Neural progenitor cell (in vitro differentiated cells): ENCODE results near the gene SH3BP5L. TPM values are rescaled to one million over a fixed set of nuclear protein-coding genes. Genes with fewer than 3 reads are reported as not detected.

Experiments used
- DNase-seq: peaks from one replicate; pipeline ENCODE4 v3.0.0-alpha.2; 2016; ENCODE audit warnings: low spot score
- H2AFZ ChIP-seq: fragments of 200-600 bp; sonication (generic); replicated peaks from 2 replicates; pipeline ENCODE4 v1.6.1; 2016; ENCODE audit warnings: antibody characterized with exemption
- H3F3A ChIP-seq: fragments of 200-600 bp; sonication (generic); 2 replicates; pipeline ENCODE4 v1.6.1; 2016; ENCODE audit warnings: antibody characterized with exemption, low read depth
- H3K27ac ChIP-seq: fragments of 200-600 bp; sonication (generic); 2 replicates; pipeline ENCODE4 v1.5.1; 2016; ENCODE audit warnings: mild to moderate bottlenecking
- H3K27me3 ChIP-seq: fragments of 200-600 bp; sonication (generic); 2 replicates; pipeline ENCODE4 v1.6.1; 2016; ENCODE audit warnings: mild to moderate bottlenecking, moderate library complexity
- H3K36me3 ChIP-seq: fragments of 200-600 bp; sonication (generic); 2 replicates; pipeline ENCODE4 v1.5.1; 2016
- H3K4me1 ChIP-seq: fragments of 200-600 bp; sonication (generic); 2 replicates; pipeline ENCODE4 v1.6.1; 2016; ENCODE audit warnings: mixed run types
- H3K4me2 ChIP-seq: fragments of 200-600 bp; sonication (generic); 2 replicates; pipeline ENCODE4 v1.6.1; 2016
- H3K4me3 ChIP-seq: fragments of 200-600 bp; sonication (generic); 2 replicates; pipeline ENCODE4 v1.5.1; 2016
- H3K79me2 ChIP-seq: fragments of 200-600 bp; sonication (generic); 2 replicates; pipeline ENCODE4 v1.6.1; 2016; ENCODE audit warnings: low read depth
- H3K9ac ChIP-seq: fragments of 200-600 bp; sonication (generic); 2 replicates; pipeline ENCODE4 v1.6.1; 2016
- H3K9me3 ChIP-seq: fragments of 200-600 bp; sonication (generic); 2 replicates; pipeline ENCODE4 v1.5.1; 2016; ENCODE audit warnings: low read depth
- H4K20me1 ChIP-seq: fragments of 200-600 bp; sonication (generic); 2 replicates; pipeline ENCODE4 v1.6.1; 2016; ENCODE audit warnings: low read depth
- H3K27ac Mint-ChIP-seq: 3 replicates; pipeline ENCODE4 v1.8.0; 2021; ENCODE audit warnings: mixed read lengths
- H3K27me3 Mint-ChIP-seq: 2 replicates; pipeline ENCODE4 v1.8.0; 2022; ENCODE audit warnings: low read depth, mild to moderate bottlenecking, inconsistent platforms, moderate library complexity, mixed read lengths; ENCODE audit not compliant: insufficient read depth
- H3K36me3 Mint-ChIP-seq: 3 replicates; pipeline ENCODE4 v1.8.0; 2021; ENCODE audit warnings: mixed read lengths
- H3K4me1 Mint-ChIP-seq: 3 replicates; pipeline ENCODE4 v1.8.0; 2021; ENCODE audit warnings: mixed read lengths
- H3K4me3 Mint-ChIP-seq: 3 replicates; pipeline ENCODE4 v1.8.0; 2021; ENCODE audit warnings: mild to moderate bottlenecking, moderate library complexity, mixed read lengths
- H3K9me3 Mint-ChIP-seq: 3 replicates; pipeline ENCODE4 v1.8.0; 2020; ENCODE audit warnings: mixed read lengths
- CTCF ChIP-seq: fragments of 200-600 bp; sonication (generic); IDR thresholded peaks from 2 replicates; pipeline ENCODE4 v1.5.1; 2017; ENCODE audit warnings: antibody characterized with exemption, mild to moderate bottlenecking
- EZH2 ChIP-seq: fragments of 200-600 bp; sonication (generic); IDR thresholded peaks from 2 replicates; pipeline ENCODE4 v1.6.1; 2017; ENCODE audit warnings: antibody characterized with exemption, mild to moderate bottlenecking, moderate library complexity
- EZH2phosphoT487 ChIP-seq: fragments of 200-600 bp; sonication (generic); IDR thresholded peaks from 2 replicates; pipeline ENCODE4 v1.6.1; 2017; ENCODE audit warnings: antibody characterized with exemption
- total RNA-seq: library from RNA; depleted of rRNA; stranded (reverse); fragments of >200 nt; gene quantifications from 2 replicates; pipeline ENCODE4 v1.2.3, GENCODE V29; 2015; ENCODE audit warnings: low replicate concordance

Gene SH3BP5L
- total RNA-seq, 1 donor from 2014 or later = 9.6 TPM

- Histone ChIP-seq H3K79me2 (no peaks in the 10 kb centered on the region), H3F3A (no peaks in the 10 kb centered on the region), H3K4me1 (no peaks in the 10 kb centered on the region), H3K36me3 (no peaks in the 10 kb centered on the region), H3K4me3 (no peak overlapping the region), H3K9me3 (no peaks in the 10 kb centered on the region), H2AFZ (no peak overlapping the region), H3K9ac (no peak overlapping the region), H3K27me3 (no peaks in the 10 kb centered on the region), H3K27ac (no peak overlapping the region), H3K4me2 (no peak overlapping the region), H4K20me1 (peaks cover 2% of the 10 kb centered on the region)
- no peaks in the 10 kb centered on the region for H3K4me1 Mint-ChIP-seq
- no peak for TF ChIP-seq EZH2
- TF ChIP-seq CTCF = no peak
- TF ChIP-seq EZH2phosphoT487 = no peak
- no peaks in the 10 kb centered on the region for H3K9me3 Mint-ChIP-seq
- peaks cover 4% of the 10 kb centered on the region for H3K27me3 Mint-ChIP-seq
- peaks cover 16% of the 10 kb centered on the region for H3K36me3 Mint-ChIP-seq
- DNase-seq = no peak
- no peak overlapping the region for H3K4me3 Mint-ChIP-seq
- H3K27ac Mint-ChIP-seq = no peak overlapping the region
These were observed 25.0 kb upstream of the SH3BP5L start for GRCh38 chr1:248850536-248851251.

GRCh38 chr1:248850124-248850523 lies 24.4 kb upstream of the SH3BP5L start:
- Histone ChIP-seq H3K36me3 (no peaks in the 10 kb centered on the region), H3K4me1 (no peaks in the 10 kb centered on the region), H3K4me3 (no peak overlapping the region), H3K79me2 (no peaks in the 10 kb centered on the region), H3K27me3 (no peaks in the 10 kb centered on the region), H3K9ac (no peak overlapping the region), H3K9me3 (no peaks in the 10 kb centered on the region), H3K4me2 (no peak overlapping the region), H4K20me1 (peaks cover 2% of the 10 kb centered on the region), H3F3A (no peaks in the 10 kb centered on the region), H2AFZ (no peak overlapping the region), H3K27ac (no peak overlapping the region)
- TF ChIP-seq EZH2 (no peak), CTCF (no peak)
- peaks cover 18% of the 10 kb centered on the region for H3K36me3 Mint-ChIP-seq
- no peaks in the 10 kb centered on the region for H3K4me1 Mint-ChIP-seq
- H3K27me3 Mint-ChIP-seq = peaks cover 4% of the 10 kb centered on the region
- DNase-seq = no peak
- no peaks in the 10 kb centered on the region for H3K9me3 Mint-ChIP-seq
- no peak overlapping the region for H3K4me3 Mint-ChIP-seq
- H3K27ac Mint-ChIP-seq = no peak overlapping the region

- no peaks in the 10 kb centered on the region for H3K79me2 ChIP-seq
- no peak overlapping the region for H3K27ac Mint-ChIP-seq
- peaks cover 13% of the 10 kb centered on the region for H3K36me3 Mint-ChIP-seq
- no peaks in the 10 kb centered on the region for H3K27me3 Mint-ChIP-seq
- no peak for TF ChIP-seq CTCF
- H3K36me3 ChIP-seq = no peaks in the 10 kb centered on the region
- peaks cover 2% of the 10 kb centered on the region for H4K20me1 ChIP-seq
- no peaks in the 10 kb centered on the region for H3K9me3 Mint-ChIP-seq
- no peaks in the 10 kb centered on the region for H3K9me3 ChIP-seq
- no peak overlapping the region for H3K4me3 ChIP-seq
- no peaks in the 10 kb centered on the region for H3K4me1 Mint-ChIP-seq
- no peak overlapping the region for H3K4me3 Mint-ChIP-seq
- H3K27ac ChIP-seq = no peak overlapping the region
- no peak overlapping the region for H3K4me2 ChIP-seq
- H3K27me3 ChIP-seq = no peaks in the 10 kb centered on the region
- no peak for DNase-seq
- H3F3A ChIP-seq = no peaks in the 10 kb centered on the region
- no peak overlapping the region for H3K9ac ChIP-seq
- H3K4me1 ChIP-seq = no peaks in the 10 kb centered on the region
- H2AFZ ChIP-seq = no peak overlapping the region
These were observed 23.9 kb upstream of the SH3BP5L start for GRCh38 chr1:248849637-248850036.
